NCI-H146 treated with DMSO at 0.1 percent for 48 hours (cell line): ENCODE data around the gene SLC6A17.

Experiments used
- DNase-seq: peaks from one replicate; lab custom pipeline; 2025; ENCODE audit not compliant: unreplicated experiment; lab: John Stamatoyannopoulos, UW

Gene SLC6A17

DNA sequence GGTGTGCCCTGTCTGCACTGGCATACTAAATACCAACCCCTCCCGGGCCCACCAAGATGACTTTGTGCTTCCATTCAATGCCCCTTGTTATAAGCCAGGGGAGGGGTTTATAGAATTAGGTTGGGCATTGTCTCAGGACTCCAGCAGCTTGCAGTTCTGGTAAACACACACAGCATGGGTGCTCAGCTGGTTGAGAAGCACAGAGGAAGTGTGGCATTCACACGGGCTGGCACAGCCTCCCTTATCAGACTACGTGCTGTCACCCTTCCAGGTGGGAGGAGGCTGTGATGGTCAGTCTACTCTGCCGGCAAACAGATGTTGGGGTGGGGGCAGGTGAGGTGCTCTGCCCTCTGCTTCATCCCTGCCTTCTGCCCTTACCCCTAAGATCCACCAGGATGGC lies 15.0 kb upstream of the SLC6A17 start:
- peak; percentile 90 for DNase-seq

DNA sequence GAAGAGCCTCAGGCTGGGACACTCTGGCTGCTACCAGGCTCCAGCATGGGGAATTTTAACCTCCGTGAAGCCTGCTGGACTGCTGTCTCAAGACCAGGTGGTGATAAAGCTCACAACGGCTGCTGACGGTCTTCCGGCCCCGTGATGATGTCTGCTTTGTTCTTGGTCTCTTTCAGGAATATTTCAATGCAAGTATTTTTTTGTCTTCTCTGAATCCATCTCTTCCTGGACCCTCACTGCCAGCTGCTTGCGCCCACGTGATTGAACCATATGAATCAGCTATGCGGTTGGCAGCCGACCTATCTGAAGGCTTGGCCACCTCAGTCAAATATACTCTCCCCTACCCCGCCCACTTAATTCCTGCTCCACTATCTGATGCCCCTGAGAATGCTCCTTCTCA lies 14.6 kb upstream of the SLC6A17 start:
- DNase-seq = peak; percentile 87

DNA sequence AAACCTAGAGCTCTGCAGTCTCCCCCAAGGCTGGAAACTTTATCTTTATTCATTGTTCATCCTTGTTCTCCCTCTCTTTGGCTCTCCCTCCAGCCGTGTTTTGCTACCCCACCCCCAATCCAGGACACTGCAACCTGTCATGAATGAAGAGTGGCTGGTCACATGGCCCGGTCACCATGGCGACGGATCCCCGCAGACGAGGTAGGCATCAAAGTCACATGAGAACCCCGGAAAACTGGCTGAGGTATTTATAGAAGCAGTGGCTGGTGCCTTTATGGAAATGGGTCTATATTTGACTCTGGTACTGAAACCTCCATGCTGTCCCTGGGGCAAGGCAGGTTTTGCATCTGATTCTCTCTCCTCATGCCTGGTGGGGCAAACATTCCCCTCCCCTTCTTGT lies 13.4 kb upstream of the SLC6A17 start:
- peak; percentile 81 for DNase-seq

DNA sequence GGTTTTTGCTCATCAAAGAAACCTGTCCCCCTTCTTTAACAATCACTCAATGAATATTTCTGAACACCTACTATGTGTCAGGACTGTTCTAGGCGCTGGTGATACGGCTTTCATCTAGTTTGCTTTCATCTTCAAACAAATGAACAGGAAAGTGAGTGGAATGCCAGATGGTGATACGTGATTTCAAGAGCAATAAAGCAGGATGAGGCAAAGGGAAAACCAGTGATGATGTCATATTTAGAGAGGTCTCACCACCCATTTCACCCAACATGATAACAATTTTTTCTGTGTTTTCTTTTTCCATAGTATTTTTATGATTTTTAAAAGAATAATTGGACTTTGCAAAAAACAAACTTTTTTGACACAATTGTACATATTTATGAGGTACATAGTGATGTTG lies 11.3 kb upstream of the SLC6A17 start:
- DNase-seq = no peak

DNA sequence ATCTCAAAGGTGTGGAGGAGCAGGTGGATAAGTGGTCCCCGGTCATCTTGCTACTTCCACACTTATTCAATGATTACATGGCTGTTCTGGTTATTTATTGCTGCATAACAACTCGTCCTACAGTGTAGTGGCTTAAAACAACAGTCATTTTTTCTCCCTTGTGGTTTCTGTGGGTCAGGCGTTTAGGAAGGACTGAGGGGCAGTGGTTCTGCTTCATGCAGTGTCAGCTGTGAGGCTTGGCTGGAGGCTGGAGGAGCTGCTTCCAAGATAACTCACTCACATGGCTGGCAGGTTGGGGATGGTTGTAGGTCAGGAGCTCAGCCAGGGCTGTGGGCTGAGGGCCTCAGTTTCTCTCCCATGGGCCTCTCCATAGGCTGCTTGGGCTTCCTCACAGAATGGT lies 5.9 kb upstream of the SLC6A17 start:
- no peak for DNase-seq

DNA sequence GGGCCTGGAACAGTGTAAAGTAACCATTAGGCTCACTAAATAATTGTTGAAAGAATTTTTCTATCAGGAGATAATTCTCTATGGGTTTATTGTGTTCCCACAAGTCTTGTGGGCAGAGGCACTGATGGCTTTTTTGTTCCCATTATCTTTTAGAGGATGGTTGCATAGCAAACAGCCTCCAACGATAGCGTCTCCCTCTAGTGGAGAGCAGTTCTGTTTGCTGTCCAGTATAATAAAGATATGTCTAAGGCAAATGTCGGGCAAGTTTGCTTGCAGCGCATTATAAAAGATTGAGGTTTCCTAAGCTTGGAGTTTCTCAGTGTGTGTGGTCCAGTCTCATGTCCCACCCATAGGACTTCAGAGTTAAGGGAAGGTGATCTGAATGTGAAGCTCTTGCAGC lies 1.3 kb upstream of the SLC6A17 start:
- peak; percentile 53 for DNase-seq

DNA sequence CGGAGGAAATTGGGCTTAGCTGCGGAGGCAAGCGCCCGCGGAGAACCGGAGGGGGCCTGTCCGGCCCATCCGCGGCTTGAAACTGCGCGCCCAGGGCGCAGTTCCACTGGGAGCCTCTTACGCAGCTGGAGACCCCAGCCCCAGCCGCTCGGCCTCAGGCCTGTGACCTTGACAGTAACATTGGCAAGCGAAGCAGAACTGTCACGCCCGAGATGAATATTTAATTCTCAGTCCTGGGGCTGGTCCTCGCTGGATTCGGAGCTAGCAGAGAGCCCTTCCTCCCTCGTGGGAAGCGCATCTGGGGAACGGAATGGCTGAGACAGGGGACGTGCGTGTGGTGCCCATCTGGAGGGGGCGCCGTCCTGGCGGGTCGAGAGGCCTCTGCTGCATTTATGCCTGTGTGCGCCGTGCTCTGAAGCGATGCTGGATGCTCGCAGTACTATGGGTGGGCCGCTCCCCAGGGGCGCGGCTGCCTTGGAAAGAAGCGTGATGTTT lies 928 bp downstream of the SLC6A17 start:
- DNase-seq = no peak

DNA sequence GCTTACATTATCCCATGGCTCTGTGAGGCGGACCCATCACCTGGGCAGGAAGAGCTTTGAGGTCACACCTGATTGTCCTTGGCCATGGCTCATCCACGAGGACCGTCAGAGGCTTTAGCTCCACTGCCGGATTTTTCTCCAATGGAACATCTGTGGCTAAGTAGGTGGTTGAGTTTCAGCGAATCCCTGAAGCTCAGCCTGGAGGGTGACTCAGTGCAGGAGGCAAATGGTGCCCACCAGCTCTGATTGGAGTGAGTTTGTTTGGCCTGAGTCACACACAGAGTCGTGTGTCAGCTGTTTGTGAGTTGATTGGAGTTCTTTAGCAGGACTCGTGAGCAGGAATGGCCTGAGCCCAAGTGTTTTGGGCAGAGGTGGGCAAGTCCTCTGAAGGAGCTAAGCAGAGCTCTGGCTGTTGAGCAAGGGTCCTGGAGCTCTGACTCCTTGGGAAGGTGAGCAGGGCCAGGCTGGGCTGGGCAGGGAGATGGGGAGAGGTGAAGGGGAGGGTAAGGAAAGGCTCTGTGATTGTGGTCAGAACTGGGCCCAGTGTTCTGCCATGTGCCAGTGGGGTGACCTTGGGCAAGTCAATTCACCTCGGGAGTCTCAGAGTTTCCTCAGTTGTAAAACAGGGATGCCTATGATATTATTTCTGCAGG lies 2.0 kb downstream of the SLC6A17 start:
- DNase-seq = no peak

DNA sequence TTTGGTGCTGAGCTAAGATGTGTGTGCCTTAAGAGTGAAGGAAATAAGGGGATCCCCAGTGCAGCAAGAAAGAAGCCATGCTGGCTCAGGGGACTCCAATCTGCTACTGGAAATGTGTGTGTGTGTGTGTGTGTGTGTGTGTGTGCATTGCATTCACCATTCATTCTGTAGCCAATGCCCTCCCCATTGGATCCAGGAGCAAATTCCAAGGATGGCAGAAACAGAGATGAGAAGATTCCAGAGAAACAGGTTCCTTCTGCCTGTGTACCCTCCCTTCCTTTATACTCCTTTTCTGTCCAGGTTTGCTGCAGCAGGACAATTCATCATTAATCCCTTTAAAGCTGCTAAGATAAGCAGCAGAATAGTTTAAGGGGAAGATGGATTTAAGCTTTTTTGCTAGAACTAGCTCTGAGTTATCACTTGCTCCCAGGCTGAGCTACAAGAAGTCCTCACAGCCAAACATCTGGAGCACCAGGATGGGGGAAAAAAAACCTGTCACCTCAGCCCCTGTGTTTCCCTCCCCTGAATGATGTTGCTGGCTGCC lies 3.2 kb downstream of the SLC6A17 start:
- DNase-seq = no peak

DNA sequence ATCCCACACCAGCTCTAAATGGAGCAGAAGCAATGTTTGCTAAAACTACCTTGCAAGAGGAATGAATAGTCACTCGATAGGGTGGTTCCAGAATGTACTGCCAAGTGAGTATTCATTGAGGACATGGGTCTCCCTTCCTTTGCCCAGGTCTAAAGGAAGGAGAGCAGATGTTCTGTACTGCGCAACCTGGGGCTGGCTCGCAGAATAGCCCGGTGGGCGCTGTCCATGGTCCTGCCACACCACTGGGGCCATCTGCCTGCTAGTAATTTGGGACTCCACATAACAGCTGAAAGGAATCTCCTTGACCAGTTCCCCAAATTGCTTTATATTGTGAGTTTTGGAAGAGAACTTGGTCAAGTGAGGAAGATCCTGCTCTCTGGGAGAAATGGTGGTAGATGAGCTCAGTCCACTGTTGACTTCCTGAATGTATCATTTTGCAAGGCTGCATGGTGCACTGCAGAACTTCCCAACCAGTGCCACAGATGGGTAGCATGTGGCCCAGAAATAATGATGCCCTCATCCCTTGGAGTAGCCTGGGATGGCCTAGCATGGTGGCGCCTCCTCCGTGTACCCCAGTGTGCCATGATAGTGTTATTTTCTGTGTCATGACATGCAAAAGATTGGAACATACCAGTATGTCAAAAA lies 5.7 kb downstream of the SLC6A17 start:
- no peak for DNase-seq

DNA sequence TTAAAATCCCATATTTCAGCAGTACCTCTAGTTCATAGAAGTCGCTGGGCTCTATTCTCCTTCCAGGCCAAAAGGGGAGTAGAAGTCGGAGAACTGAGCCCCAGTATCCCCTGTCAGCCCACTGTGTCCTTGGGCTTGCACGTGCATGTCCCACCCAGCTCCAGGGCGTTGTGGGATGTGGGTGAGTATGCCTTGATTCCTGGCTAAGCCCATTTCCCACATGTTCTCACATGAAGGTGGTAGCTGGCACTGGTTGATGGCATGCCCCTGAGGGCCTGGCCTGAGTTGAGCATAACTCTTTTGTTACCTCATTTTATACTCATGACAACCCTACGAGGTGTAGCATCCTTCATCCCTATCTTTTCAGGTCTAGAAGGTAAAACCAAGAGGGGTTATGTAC lies 8.0 kb downstream of the SLC6A17 start:
- DNase-seq = no peak

DNA sequence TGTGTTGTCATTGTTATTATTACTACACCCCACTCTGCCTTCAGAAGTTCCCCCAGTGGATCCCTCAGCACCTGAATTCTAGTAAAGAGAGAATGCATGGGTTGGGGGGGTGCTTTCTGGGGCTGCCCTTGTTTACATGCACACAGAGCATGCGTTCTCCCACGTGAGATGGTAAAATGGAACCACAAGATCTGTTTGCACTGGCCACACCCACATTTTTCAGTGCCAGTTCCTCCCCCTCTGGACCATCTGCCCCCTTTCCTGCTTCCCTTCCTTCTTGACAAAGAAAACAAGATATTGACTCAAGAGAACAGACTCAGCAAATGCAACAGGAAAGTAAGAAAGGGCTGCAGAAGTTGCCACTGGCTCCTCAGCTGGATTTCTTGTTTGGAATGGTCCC lies 8.9 kb downstream of the SLC6A17 start:
- DNase-seq = no peak

DNA sequence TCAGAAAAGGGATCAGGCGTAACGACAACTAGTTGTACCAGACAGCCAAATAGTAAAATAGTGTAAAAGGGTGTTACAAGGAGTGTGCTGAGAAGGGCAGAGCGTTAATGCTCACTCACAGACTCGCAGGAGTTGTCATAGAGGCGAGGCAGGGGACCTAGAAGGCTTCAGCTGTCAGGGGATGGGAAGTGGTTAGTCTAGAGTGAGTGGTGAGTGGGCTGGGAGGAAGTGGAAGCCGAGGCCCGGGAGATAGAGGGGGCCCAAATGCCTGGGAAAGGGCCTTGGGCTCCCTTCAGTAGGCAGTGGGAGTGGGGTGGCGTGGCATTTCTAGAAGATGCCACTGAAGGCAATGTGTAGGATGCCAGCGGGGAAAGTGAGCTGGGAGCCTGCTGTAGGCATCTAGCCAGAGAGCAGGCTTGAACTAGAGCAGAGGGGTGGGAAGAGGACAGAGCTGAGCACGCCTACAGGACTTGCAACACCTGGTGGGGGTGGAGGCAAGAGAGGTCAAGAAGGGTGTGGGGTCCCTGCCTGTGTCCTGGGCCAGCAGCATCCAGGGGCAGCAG lies 10.3 kb downstream of the SLC6A17 start:
- DNase-seq = no peak

DNA sequence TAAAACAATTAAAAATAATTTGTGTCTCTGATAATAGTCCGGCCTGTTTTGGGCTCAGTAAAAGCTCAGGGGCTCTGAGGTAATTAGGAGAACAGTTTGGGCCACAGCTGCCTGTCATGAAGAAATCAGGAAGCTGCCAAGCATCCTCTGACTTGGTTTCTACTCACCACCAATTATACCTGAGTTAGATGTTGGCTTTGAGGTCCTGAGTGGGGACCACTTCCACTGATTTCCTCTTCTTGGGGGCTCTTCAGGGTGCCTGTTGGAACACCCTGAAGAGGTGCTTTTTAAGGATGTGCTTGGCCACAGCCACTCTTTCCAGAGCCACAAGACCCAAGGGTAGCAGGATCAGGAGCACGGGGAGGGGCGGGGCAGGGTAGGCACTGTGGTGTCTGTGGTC lies 10.9 kb downstream of the SLC6A17 start:
- DNase-seq = no peak

DNA sequence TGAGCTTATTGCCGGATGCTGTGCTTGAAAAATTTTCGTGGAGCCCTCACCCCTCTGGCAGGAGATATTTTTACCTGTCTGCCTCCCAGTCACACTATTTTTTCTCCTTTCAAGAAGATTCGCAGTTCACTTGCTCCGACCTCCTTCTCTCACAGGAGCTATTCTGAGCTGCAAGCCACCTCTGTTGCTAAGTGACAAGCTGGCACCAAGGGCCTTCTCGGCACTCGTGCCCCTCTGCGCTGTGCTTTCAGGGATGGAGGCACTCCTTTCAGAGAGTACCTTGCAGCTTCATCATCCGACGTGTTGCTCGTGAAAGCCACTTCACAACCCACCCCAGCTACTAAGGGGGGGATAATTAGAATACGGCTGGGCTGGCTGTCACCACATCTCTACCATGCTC lies 11.6 kb downstream of the SLC6A17 start:
- no peak for DNase-seq

DNA sequence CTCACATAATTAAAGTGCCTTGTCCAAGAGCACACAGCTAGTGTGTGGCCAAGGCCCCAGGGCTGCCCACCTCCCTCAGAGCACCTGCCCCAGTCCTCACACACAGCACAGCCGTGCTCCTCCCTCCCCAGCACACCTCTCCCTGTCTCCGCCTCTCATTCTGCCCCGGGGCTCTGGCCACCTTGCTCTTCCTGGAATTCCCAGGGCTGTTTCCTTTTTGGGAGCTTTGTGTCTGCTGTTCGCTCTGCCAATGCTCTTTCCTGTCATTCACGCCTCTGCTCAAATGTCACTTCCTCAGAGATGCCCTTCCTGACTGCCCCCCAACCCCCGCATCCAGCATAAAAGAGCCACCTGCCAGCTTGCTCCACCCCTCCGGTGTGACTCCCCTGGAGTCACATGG lies 13.3 kb downstream of the SLC6A17 start:
- DNase-seq = peak; percentile 73

DNA sequence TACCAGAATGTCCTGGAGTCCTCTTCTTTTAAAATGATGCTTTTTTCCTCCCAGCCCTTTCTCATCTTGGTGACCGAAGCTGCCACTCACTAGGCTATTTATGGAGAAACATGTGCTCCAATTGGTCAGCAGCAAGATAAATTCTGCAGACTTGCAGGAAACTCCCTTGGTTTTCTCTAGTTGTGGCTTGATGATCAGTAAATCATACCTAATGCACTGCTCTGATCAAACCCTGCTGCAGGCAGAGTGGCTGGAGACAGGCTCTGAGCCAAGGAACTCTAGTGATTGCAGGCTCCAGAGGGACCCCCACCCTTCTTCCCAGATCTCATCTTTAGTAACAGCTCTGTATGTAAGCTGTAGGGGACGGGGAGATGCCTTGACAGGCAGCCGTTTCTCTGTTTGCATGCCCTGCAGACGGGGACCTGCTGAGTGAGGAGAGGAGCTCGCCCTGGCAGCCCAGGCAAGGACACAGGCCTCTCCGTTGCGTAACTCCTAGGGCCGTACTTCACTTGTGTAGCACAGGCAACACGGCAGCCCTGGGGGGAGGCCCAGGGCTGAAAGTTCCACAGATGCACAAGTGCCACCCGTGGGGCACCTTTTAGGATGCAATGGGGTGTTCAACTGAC lies 14.5 kb downstream of the SLC6A17 start:
- DNase-seq = no peak

DNA sequence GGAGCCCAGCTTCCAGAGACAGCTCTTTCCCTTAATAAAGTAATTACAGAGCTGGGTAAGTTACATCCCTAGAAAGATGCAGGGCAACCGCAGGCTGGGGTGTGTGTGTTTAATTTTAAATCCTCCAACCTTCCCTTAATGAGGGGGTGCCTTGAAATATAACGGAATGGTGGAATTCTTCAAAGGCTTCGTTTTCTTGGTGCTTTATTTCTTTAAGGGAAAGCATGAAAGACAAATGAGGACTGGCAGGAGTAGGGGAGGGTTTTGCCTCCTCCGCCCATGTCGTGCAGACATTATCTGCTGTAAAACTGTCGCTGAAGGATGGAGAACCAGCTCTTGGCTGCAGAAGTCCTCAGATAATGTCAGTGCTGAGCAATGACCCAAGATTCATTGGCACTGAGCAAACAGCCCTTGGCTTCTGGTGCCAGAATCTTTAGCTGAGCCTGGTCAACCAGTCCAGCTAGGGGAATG lies 15.5 kb downstream of the SLC6A17 start:
- no peak for DNase-seq

DNA sequence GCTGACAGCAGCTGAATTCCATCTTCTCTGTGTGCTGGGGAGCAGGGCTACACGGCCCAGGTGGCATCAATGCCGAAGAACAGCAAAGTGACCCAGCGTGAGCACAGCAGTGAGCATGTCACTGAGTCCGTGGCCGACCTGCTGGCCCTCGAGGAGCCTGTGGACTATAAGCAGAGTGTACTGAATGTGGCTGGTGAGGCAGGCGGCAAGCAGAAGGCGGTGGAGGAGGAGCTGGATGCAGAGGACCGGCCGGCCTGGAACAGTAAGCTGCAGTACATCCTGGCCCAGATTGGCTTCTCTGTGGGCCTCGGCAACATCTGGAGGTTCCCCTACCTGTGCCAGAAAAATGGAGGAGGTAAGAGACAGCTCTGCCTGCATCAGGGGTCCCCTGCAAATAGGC lies 16.6 kb downstream of the SLC6A17 start:
- DNase-seq = no peak

DNA sequence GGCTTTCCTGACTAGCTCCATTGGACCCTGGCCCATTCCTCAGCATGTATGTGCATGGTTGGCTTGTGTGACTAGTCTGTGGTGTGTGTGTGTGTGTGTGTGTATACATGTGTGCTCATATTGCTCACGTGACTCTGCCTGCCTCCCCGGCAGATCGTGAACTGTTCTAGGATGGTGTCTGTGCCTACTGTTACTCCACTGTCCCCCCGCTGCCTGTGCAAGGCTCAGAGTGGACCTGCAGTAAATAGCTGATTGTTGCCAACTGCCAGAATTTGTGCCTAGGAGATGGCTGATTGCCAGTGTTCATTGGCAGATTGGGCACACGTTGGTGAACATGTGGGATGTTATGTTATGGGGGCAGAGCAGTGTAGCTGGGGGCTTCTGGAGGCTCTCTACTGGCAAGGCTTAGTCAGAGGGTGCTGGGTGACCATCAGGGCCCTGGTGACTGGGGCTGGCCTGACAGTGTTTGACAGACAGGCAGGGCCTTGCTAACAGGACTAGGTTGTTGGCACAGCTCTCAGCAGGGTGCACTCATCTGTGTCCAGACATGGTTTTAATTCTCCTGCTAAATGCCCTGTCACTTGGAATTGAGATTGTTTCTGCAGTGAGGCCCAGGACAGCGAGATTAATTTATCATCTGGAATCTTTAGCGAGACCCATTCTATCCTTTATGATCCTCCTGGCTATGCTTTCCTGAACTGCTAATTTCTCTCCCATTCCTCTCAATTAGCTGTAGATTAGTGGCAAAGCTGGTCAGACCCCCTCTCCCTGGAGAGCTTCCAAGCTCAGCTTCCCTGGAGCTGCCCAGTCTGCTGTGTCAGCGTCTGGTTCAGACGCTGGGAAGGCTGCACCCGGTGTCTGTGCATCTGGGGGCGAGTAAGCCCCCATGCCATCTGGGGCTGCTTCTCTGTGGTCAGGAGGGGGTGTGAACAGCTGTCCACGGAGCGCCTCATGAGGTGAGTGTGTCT lies 20.8 kb downstream of the SLC6A17 start:
- DNase-seq = no peak

DNA sequence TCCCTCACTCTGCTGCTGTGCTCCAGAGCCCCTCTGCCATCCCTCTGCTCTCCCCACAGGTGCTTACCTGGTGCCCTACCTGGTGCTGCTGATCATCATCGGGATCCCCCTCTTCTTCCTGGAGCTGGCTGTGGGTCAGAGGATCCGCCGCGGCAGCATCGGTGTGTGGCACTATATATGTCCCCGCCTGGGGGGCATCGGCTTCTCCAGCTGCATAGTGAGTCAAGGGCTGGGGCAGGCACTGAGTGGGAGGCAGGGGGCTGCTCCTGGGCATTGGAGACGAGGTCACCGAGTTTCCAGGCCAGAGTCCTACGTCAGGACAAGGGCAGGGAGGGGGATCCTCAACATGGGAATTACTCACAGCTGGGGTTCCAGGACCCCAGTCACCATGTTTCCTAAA lies 21.7 kb downstream of the SLC6A17 start:
- no peak for DNase-seq
